HFF-Myc (cell line): Measurements from ENCODE around the gene COL5A1.

ENCODE experiments used
- DNase-seq: peaks from one replicate; pipeline ENCODE4 v3.0.0-alpha.2; 2011; ENCODE audit warnings: low read depth; ENCODE audit errors: extremely low read depth
- H3K4me3 ChIP-seq: replicated peaks from 2 replicates; pipeline ENCODE4 v1.5.1; 2011; ENCODE audit warnings: low read depth, mild to moderate bottlenecking, control low read depth, low read length
- CTCF ChIP-seq: IDR thresholded peaks from 2 replicates; pipeline ENCODE4 v1.5.1; 2012; ENCODE audit warnings: mild to moderate bottlenecking, low read depth, low read length, control low read depth; ENCODE audit errors: missing control alignments

Gene COL5A1

GRCh38 chr9:134768332-134768708 is 126.7 kb downstream of the COL5A1 start:
- DNase-seq = no peak
- no peak for TF ChIP-seq CTCF
- no peak overlapping the region for H3K4me3 ChIP-seq

GRCh38 chr9:134768709-134769351 is 127.2 kb downstream of the COL5A1 start:
- no peak for DNase-seq
- H3K4me3 ChIP-seq = no peak overlapping the region
- no peak for TF ChIP-seq CTCF

GRCh38 chr9:134770972-134771971 is 129.7 kb downstream of the COL5A1 start:
- DNase-seq = no peak
- no peak for TF ChIP-seq CTCF
- H3K4me3 ChIP-seq = no peak overlapping the region

- H3K4me3 ChIP-seq = no peak overlapping the region
- DNase-seq = no peak
- TF ChIP-seq CTCF = no peak
Measured at GRCh38 chr9:134772331-134772730, 130.7 kb downstream of the COL5A1 start.

GRCh38 chr9:134773842-134774241 is 132.2 kb downstream of the COL5A1 start:
- no peak for DNase-seq
- H3K4me3 ChIP-seq = no peak overlapping the region
- TF ChIP-seq CTCF = no peak

GRCh38 chr9:134774410-134774809 is 132.8 kb downstream of the COL5A1 start:
- no peak for TF ChIP-seq CTCF
- H3K4me3 ChIP-seq = no peak overlapping the region

More at GRCh38 chr9:134774410-134774809, 132.8 kb downstream of the COL5A1 start:
- no peak for DNase-seq
